ENCODE data around the gene MYO15B. TPM values are rescaled to one million over a fixed set of nuclear protein-coding genes. Genes with fewer than 3 reads are reported as not detected.

Gene MYO15B
- total RNA-seq, 1 donor from 2014 or later: 48.2 TPM

DNA sequence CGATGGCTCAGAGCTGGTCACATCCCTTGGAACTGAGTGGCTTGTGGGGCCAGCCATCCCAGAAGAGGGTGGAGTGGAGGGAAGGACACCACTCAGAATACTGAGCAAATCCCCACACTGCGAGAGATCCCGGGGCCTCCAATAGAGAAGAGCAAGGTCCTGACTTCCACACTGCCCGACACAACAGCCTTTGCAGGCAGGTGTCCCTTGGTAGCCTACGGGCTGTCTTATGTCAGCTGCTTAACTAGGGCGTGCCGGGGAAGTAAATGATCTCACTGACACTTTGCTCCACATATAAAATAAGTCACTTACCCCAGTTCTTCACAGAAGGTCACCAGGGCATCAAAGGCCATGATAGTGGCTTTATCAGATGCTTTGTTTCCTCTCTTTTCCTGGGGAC, 63.3 kb downstream of the MYO15B start:
- no peak for DNase-seq (ENCODE audit: extremely low spot score, unreplicated experiment)
- no peak overlapping the region for H3K4me3 Mint-ChIP-seq
- no peaks in the 10 kb centered on the region for H3K9me3 Mint-ChIP-seq
- no peaks in the 10 kb centered on the region for H3K27me3 Mint-ChIP-seq
- peaks cover 11% of the 10 kb centered on the region for H3K36me3 Mint-ChIP-seq
- H3K27ac Mint-ChIP-seq: no peak overlapping the region
- peaks cover 13% of the 10 kb centered on the region for H3K4me1 Mint-ChIP-seq (ENCODE audit: unreplicated experiment)
- TF ChIP-seq, protein P1, sequence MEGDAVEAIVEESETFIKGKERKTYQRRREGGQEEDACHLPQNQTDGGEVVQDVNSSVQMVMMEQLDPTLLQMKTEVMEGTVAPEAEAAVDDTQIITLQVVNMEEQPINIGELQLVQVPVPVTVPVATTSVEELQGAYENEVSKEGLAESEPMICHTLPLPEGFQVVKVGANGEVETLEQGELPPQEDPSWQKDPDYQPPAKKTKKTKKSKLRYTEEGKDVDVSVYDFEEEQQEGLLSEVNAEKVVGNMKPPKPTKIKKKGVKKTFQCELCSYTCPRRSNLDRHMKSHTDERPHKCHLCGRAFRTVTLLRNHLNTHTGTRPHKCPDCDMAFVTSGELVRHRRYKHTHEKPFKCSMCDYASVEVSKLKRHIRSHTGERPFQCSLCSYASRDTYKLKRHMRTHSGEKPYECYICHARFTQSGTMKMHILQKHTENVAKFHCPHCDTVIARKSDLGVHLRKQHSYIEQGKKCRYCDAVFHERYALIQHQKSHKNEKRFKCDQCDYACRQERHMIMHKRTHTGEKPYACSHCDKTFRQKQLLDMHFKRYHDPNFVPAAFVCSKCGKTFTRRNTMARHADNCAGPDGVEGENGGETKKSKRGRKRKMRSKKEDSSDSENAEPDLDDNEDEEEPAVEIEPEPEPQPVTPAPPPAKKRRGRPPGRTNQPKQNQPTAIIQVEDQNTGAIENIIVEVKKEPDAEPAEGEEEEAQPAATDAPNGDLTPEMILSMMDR (conservative IDR thresholded peaks at IDR 0.05): no peak

DNA sequence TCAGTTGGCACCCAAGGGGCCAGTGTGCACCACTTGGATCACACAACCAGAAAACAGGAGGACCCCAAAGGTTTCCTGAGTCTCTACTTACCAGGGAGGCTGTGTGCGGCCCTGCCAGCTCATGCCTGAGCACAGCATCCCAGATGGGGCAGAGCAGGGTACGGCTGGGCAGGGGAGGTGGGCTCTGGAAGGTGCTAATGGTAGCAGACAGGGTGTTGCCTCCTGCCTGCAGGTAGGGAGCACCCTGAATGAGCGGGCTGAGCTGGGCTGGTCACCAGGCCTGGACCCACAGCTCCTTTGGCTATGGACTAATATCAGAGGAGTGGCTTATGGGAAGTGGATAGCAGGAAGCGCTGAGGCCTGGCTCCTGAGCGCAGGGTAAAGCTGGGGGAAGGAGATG, 64.7 kb downstream of the MYO15B start:
- Mint-ChIP-seq H3K36me3 (peaks cover 16% of the 10 kb centered on the region), H3K27me3 (no peaks in the 10 kb centered on the region), H3K27ac (no peak overlapping the region), H3K4me1 (ENCODE audit: unreplicated experiment) (peaks cover 9% of the 10 kb centered on the region), H3K4me3 (no peak overlapping the region), H3K9me3 (no peaks in the 10 kb centered on the region)
- no peak for DNase-seq (ENCODE audit: extremely low spot score, unreplicated experiment)
- TF ChIP-seq, protein P1 (conservative IDR thresholded peaks at IDR 0.05): no peak

DNA sequence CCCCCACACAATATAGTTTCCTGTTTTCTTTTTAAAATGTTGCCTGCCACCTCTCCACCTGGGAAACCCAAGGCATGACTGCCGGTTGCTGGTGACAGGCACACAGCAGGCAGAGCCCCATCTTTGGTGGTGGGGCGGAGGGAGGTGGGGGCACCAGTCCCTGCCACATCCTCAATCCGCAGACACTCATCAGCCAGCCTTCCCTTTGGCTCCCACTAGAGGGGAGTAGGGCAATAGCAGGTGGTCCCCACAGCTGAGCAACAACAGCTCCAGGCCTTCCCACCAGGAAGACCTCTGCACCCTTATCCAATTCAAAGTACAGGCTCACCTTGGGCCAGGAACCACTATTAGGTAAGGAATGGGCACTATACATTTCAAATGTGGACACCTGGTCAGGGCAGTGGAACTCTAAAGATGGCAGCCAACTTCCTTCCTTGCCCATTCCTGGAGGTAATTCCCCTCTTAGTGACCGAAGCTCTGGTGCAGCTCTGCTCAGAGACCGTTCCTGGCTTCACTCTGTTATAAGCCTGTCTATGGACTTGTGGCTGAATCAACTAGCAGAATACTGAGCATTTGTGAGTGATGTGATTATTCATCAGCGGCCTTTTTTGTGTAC, 65.4 kb downstream of the MYO15B start:
- Mint-ChIP-seq H3K36me3 (peaks cover 17% of the 10 kb centered on the region), H3K9me3 (no peaks in the 10 kb centered on the region), H3K4me3 (no peak overlapping the region), H3K4me1 (ENCODE audit: unreplicated experiment) (peaks cover 6% of the 10 kb centered on the region), H3K27ac (peak overlapping the region; percentile 31), H3K27me3 (no peaks in the 10 kb centered on the region)
- TF ChIP-seq, protein P1 (conservative IDR thresholded peaks at IDR 0.05): peak; percentile 82
- no peak for DNase-seq (ENCODE audit: extremely low spot score, unreplicated experiment)

DNA sequence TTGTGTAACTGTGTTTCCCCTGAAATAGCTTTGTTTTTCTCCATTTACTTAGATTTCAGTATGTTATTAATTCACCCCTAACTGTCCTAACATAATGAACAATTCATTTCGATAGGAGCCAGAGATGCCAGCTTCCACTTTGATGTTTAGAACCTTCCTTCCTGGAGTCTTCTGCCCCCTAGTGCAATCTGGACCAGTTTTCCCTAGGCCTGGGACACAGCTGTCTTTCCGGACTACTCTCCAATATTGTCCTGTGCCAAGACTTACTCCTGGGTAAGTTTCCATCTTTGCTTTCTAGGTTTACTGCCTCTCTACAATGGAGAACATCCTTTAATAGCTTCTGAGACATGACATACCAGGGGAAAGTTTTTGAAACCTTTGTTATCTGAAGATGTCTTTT, 66.6 kb downstream of the MYO15B start:
- no peak for DNase-seq (ENCODE audit: extremely low spot score, unreplicated experiment)
- Mint-ChIP-seq H3K36me3 (peaks cover 15% of the 10 kb centered on the region), H3K9me3 (no peaks in the 10 kb centered on the region), H3K27me3 (no peaks in the 10 kb centered on the region), H3K27ac (no peak overlapping the region), H3K4me3 (no peak overlapping the region), H3K4me1 (ENCODE audit: unreplicated experiment) (peaks cover 6% of the 10 kb centered on the region)
- TF ChIP-seq, protein P1 (conservative IDR thresholded peaks at IDR 0.05): peak; percentile 26

DNA sequence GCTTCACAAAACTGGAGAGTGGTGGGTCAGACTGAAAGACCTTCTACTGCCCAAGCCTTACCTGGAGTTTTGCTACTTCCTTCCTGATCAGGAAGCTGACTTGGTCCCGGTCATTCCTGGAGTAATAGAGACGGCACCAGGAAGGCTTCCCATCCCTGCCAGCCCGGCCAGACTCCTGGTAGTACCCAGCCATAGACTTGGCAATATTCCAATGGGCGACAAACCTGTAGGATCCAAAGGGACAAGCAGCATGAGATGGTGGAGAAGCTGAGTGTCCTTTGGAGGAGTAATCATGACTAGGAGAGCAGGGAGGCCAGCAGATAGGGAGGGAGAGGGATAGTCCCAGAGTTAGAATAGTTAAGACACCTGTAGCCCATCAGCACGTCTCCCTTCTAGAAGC, 70.6 kb downstream of the MYO15B start:
- Mint-ChIP-seq H3K27ac (no peak overlapping the region), H3K4me3 (no peak overlapping the region), H3K27me3 (no peaks in the 10 kb centered on the region), H3K36me3 (peaks cover 6% of the 10 kb centered on the region), H3K9me3 (no peaks in the 10 kb centered on the region), H3K4me1 (ENCODE audit: unreplicated experiment) (peaks cover under 1% of the 10 kb centered on the region)
- no peak for DNase-seq (ENCODE audit: extremely low spot score, unreplicated experiment)
- TF ChIP-seq, protein P1 (conservative IDR thresholded peaks at IDR 0.05): no peak

Measured in type B pancreatic cell (in vitro differentiated cells).